Aorta (tissue), 5 donors: ENCODE results near the gene SH3YL1. TPM values are rescaled to one million over a fixed set of nuclear protein-coding genes. Genes with fewer than 3 reads are reported as not detected.

Experiments
- ATAC-seq: fragments of 200-7000 bp; cut with Tn5 transposase; one replicate; pipeline ENCODE4 v1.9.1; 2022; ENCODE audit warnings: moderate library complexity; ENCODE audit not compliant: low FRiP score
- DNase-seq, 2 donors: peaks; one replicate each; pipeline ENCODE4 v3.0.0-alpha.2; 2020
- H3K27ac ChIP-seq, 2 donors: one replicate each; pipeline ENCODE4 v1.5.1; 2013; ENCODE audit warnings: low read length in 2 of 2, mild to moderate bottlenecking in 2 of 2, moderate library complexity in 2 of 2, control low read depth in 1 of 2, inconsistent platforms in 1 of 2, low read depth in 1 of 2
- H3K27me3 ChIP-seq, 2 donors: one replicate each; pipeline ENCODE4 v1.6.1; 2013; ENCODE audit warnings: control low read depth in 1 of 2, low read length in 1 of 2, mild to moderate bottlenecking in 1 of 2, moderate library complexity in 1 of 2; ENCODE audit not compliant: insufficient read depth in 2 of 2, control insufficient read depth in 1 of 2
- H3K36me3 ChIP-seq, 2 donors: one replicate each; pipeline ENCODE4 v1.6.1; 2013; ENCODE audit warnings: control low read depth in 1 of 2, low read length in 1 of 2, mild to moderate bottlenecking in 1 of 2; ENCODE audit not compliant: insufficient read depth in 2 of 2, control insufficient read depth in 1 of 2
- H3K4me1 ChIP-seq, 2 donors: one replicate each; pipeline ENCODE4 v1.6.1; 2013; ENCODE audit warnings: low read length in 2 of 2, control low read depth in 1 of 2, mild to moderate bottlenecking in 1 of 2, moderate library complexity in 1 of 2; ENCODE audit not compliant: insufficient read depth in 2 of 2, control insufficient read depth in 1 of 2
- H3K4me3 ChIP-seq, 2 donors: one replicate each; pipeline ENCODE4 v1.5.1; 2013; ENCODE audit warnings: low read length in 2 of 2, control low read depth in 1 of 2, mild to moderate bottlenecking in 1 of 2
- H3K9me3 ChIP-seq: one replicate; pipeline ENCODE4 v1.6.1; 2013; ENCODE audit warnings: mild to moderate bottlenecking, low read length; ENCODE audit not compliant: control insufficient read depth
- WGBS, 2 donors: extraction: QIAGEN DNeasy Blood & Tissue Kit; methylation state at CpG; one replicate each; pipeline ENCODE4 v1.1.7; 2013; 5-methylcytosine and 5-hydroxymethylcytosine counted together
- intact Hi-C, 2 donors: fragments of 100-400 bp; cut with DNase I; formaldehyde crosslinking; loops; one replicate each; pipeline versions ENCODE4 v1.14.2 to v1.15.0; 2022
- polyA plus RNA-seq, 2 donors: library from polyadenylated mRNA; stranded (reverse); fragments of 200-250 nt; gene quantifications; one replicate each; pipeline ENCODE4 v1.2.3, GENCODE V29; 2013
- total RNA-seq, 2 donors: library from RNA; stranded (reverse); fragmentation: NEBNext Ultra II Directional; extraction: Animal tissue kit (Norgen Biotek cat#: 25700); gene quantifications; one replicate each; pipeline ENCODE4 v1.2.1, GENCODE V29; 2021
- donor health status: healthy with polysubstance abuse.
- donor health status: Bipolar disorder and iron deficiency.
- donor health status: DM: no; HTN: no; CAD: no.
- donor health status: DM: no; HTN: no; CAD: no.
- donor health status: DM: yes; HTN: yes; CAD: no.

SH3YL1 gene
- total and polyA plus RNA-seq, 4 donors, result 25.9 to 37.3 (median 30.6) TPM

- Histone ChIP-seq H3K27me3 (no peaks in the 10 kb centered on the region), H3K36me3 (peaks cover 0 to 8% of the 10 kb centered on the region in 2 donors), H3K4me3 (no peak overlapping the region), H3K27ac (no peak overlapping the region), H3K4me1 (no peaks in the 10 kb centered on the region), H3K9me3 (no peaks in the 10 kb centered on the region)
- peak in 1 of 2 donors; percentile 78 for DNase-seq
- no peak for ATAC-seq
- intact Hi-C loops, result loop anchor here (5.0 kb wide), 1 partner anchor 38 kb away; no protein-coding TSS in a partner anchor
- 17 to 19% methylated on average over 13 of the region's 13 CpGs for WGBS, 2 donors
Observed at GRCh38 chr2:284896-285492, 21.2 kb upstream of the SH3YL1 start.

- ATAC-seq (no peak), DNase-seq (no peak)
Observed at GRCh38 chr2:283996-284794, 20.4 kb upstream of the SH3YL1 start.

GRCh38 chr2:282371-283263 is 18.8 kb upstream of the SH3YL1 start:
- no peaks in the 10 kb centered on the region for H3K9me3 ChIP-seq
- H3K27me3 ChIP-seq, result no peaks in the 10 kb centered on the region
- DNase-seq, result no peak
- no peak overlapping the region for H3K27ac ChIP-seq
- peaks cover 0 to 11% of the 10 kb centered on the region in 2 donors for H3K36me3 ChIP-seq
- ATAC-seq, result no peak
- H3K4me3 ChIP-seq, result no peak overlapping the region
- intact Hi-C loops, result no loop called here
- 89 to 90% methylated on average over 12 of the region's 12 CpGs for WGBS, 2 donors
- H3K4me1 ChIP-seq, result no peaks in the 10 kb centered on the region

More at GRCh38 chr2:283996-284794, 20.4 kb upstream of the SH3YL1 start:
- 91 to 92% methylated on average over 4 of the region's 4 CpGs for WGBS, 2 donors
- H3K4me1 ChIP-seq, result no peaks in the 10 kb centered on the region
- H3K36me3 ChIP-seq, result peaks cover 0 to 9% of the 10 kb centered on the region in 2 donors
- no peaks in the 10 kb centered on the region for H3K27me3 ChIP-seq
- intact Hi-C loops, result no loop called here
- no peak overlapping the region for H3K27ac ChIP-seq
- no peak overlapping the region for H3K4me3 ChIP-seq
- H3K9me3 ChIP-seq, result no peaks in the 10 kb centered on the region

DNA sequence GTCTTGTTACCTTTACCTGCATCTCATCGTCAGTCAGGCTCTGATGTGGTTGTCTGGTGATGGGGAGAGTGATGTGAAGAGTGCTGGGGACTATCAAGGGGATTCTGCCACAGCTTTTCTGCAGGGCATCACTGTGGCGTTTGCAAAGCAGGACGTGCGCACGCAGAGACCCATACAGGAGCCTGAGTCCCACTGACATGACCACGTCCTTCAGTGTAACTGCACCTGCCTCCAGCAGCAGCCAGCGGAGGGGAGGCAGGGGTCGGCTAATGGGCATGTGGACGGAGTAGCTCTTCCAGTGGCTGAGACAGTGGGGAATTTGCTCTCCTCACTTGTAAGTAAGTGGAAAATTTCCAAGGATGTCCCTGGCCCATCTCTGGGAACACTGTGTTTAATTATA is 17.5 kb upstream of the SH3YL1 start:
- H3K4me3 ChIP-seq, result no peak overlapping the region
- H3K36me3 ChIP-seq, result peaks cover 0 to 13% of the 10 kb centered on the region in 2 donors
- no peak for DNase-seq
- H3K27me3 ChIP-seq, result no peaks in the 10 kb centered on the region
- no peaks in the 10 kb centered on the region for H3K9me3 ChIP-seq
- no peaks in the 10 kb centered on the region for H3K4me1 ChIP-seq
- H3K27ac ChIP-seq, result no peak overlapping the region
- WGBS, 2 donors, result 89 to 91% methylated on average over 9 of the region's 9 CpGs
- ATAC-seq, result no peak
- intact Hi-C loops, result no loop called here

GRCh38 chr2:280650-281110 is 16.8 kb upstream of the SH3YL1 start:
- no peaks in the 10 kb centered on the region for H3K4me1 ChIP-seq
- H3K36me3 ChIP-seq, result peaks cover 0 to 13% of the 10 kb centered on the region in 2 donors
- 66 to 70% methylated on average over 7 of the region's 7 CpGs for WGBS, 2 donors
- H3K27ac ChIP-seq, result no peak overlapping the region
- no peak overlapping the region for H3K4me3 ChIP-seq
- intact Hi-C loops, result no loop called here
- no peaks in the 10 kb centered on the region for H3K27me3 ChIP-seq
- DNase-seq, result no peak
- no peak for ATAC-seq
- H3K9me3 ChIP-seq, result no peaks in the 10 kb centered on the region

DNA sequence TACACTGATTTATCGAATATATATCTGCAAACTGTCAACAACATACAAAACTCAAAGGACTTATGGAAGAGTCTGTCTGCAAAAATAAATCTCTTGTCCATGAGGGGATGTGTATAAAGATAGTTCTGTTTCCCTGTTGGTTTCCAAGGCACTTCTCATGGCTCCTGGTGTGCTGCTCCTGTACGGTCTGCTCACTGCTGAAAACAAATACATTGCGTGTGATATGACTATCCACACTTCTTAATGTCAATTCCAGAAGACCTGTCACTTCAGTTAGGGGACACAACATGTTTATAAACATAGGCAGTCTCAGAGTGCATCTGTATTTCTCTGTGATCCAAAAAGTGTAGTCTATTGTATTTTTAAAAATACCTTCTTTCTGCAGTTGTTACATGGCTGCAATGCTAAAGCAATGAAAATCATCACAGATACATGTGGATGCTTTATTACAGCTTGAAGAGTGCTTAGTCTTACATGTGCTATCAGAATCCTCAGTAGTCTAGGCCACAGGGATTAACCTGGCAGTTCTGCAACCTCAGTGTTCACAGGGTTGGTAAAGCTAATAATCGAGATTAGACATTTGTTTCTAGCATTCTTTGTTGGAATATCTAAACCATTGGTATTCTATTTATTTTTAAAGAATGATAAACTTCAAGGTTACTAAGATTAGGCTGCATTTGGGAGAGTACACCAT is 16.3 kb upstream of the SH3YL1 start:
- ATAC-seq, result no peak
- intact Hi-C loops, result no loop called here
- Histone ChIP-seq H3K27ac (no peak overlapping the region), H3K9me3 (no peaks in the 10 kb centered on the region), H3K4me1 (no peaks in the 10 kb centered on the region), H3K4me3 (no peak overlapping the region), H3K36me3 (peaks cover 0 to 13% of the 10 kb centered on the region in 2 donors), H3K27me3 (no peaks in the 10 kb centered on the region)
- WGBS, 2 donors, result 57 to 67% methylated on average over 4 of the region's 4 CpGs
- no peak for DNase-seq

- WGBS, 2 donors, result 80 to 83% methylated on average over 4 of the region's 4 CpGs
- intact Hi-C loops, result no loop called here
- Histone ChIP-seq H3K9me3 (no peaks in the 10 kb centered on the region), H3K27me3 (no peaks in the 10 kb centered on the region), H3K27ac (no peak overlapping the region), H3K4me1 (no peaks in the 10 kb centered on the region), H3K36me3 (peaks cover 0 to 13% of the 10 kb centered on the region in 2 donors), H3K4me3 (no peak overlapping the region)
- ATAC-seq, result no peak
- DNase-seq, result no peak
Observed at GRCh38 chr2:279366-279765, 15.5 kb upstream of the SH3YL1 start.

DNA sequence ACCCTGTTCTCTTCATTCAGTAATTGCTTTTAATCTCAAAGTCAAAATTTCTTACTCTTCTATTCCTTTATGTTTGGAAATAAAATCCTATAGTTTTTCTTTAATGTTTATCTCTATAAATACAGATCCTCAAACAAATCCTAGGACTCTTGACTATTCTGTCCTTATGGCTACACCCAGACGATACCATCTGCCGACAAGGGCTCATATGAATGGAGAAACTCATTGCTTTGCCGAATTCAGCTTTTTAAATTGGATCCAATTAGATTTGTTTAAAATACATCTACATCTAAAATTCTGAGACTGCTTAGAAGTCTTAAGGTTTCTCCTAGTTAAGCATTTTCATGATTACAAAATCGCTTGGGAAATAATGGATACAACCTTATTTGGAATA is 15.1 kb upstream of the SH3YL1 start:
- DNase-seq, result no peak
- H3K4me1 ChIP-seq, result no peaks in the 10 kb centered on the region
- no peak overlapping the region for H3K27ac ChIP-seq
- H3K4me3 ChIP-seq, result no peak overlapping the region
- peaks cover 0 to 13% of the 10 kb centered on the region in 2 donors for H3K36me3 ChIP-seq
- no peaks in the 10 kb centered on the region for H3K9me3 ChIP-seq
- intact Hi-C loops, result no loop called here
- 77 to 88% methylated on average over 4 of the region's 4 CpGs for WGBS, 2 donors
- ATAC-seq, result no peak
- H3K27me3 ChIP-seq, result no peaks in the 10 kb centered on the region
